ENCODE measurements around the gene POLDIP3. TPM values are rescaled to one million over a fixed set of nuclear protein-coding genes. Genes with fewer than 3 reads are reported as not detected.
"Not testable (repeated sequence)": the region's sequence is repeated elsewhere in the genome, so short reads cannot be mapped to it uniquely, and the experiment has no call there.

POLDIP3 gene
- total RNA-seq, 1 donor from 2014 or later: 77.5 TPM

DNA sequence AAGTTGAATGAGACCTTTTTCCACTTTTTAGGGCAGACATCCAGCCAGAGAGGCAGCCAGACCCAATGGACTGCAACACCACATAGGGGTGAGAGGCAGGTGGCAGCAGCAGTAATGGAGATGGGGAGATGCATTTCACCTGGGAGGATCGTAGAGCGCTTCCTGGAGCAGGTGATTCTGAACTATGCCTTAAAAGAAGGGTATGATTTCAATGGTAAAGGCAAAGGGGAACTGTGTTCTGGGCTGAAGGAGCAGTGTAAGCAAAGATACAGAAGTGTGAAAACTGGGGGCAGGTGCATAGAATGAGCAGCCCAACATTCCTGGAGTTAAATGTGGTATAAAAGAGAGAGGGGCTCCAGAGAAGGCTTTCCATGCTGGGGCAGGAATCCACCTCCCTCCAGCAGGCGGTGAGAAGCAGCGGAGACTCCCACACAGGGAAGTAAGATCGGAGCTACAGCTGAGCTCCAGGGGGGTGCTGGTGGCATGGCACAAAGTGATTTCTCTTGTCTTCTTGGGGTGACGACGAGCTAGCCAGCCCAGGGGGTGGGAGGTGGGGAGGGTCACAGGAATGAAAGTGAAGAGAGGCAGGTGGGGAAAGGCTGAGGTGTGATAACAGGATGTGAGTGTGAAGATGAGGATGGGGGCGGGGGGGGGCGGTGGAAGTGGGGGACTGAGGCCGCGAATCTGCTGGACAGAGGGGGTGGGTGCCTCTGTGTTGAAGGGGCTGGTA is 65.2 kb downstream of the POLDIP3 start:
- Mint-ChIP-seq H3K27ac (peak overlapping the region; percentile 73), H3K4me3 (no peak overlapping the region), H3K9me3 (no peaks in the 10 kb centered on the region), H3K36me3 (ENCODE audit: low read depth) (peaks cover 1% of the 10 kb centered on the region), H3K27me3 (no peaks in the 10 kb centered on the region), H3K4me1 (peaks cover 54% of the 10 kb centered on the region)
- intact Hi-C loops (cut with micrococcal nuclease): loop anchor here (5.0 kb wide), 1 partner anchor 107 kb away; no protein-coding TSS in a partner anchor
- TF ChIP-seq, protein P1, sequence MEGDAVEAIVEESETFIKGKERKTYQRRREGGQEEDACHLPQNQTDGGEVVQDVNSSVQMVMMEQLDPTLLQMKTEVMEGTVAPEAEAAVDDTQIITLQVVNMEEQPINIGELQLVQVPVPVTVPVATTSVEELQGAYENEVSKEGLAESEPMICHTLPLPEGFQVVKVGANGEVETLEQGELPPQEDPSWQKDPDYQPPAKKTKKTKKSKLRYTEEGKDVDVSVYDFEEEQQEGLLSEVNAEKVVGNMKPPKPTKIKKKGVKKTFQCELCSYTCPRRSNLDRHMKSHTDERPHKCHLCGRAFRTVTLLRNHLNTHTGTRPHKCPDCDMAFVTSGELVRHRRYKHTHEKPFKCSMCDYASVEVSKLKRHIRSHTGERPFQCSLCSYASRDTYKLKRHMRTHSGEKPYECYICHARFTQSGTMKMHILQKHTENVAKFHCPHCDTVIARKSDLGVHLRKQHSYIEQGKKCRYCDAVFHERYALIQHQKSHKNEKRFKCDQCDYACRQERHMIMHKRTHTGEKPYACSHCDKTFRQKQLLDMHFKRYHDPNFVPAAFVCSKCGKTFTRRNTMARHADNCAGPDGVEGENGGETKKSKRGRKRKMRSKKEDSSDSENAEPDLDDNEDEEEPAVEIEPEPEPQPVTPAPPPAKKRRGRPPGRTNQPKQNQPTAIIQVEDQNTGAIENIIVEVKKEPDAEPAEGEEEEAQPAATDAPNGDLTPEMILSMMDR (IDR thresholded peaks at IDR 0.05): no peak
- ATAC-seq (ENCODE audit: low read depth) (no peak), DNase-seq (no peak)
- ChIA-PET POLR2A (interaction anchor here (0.6 to 4.0 kb wide), 10 partner anchors 8 to 385 kb away, joined by 3 to 28 read pairs (median 5); partner anchors contain the start of gene POLDIP3), CTCF (interaction anchor here (1.1 to 1.5 kb wide), 3 partner anchors 9 to 19 kb away, joined by 3 to 6 read pairs (median 3); no protein-coding TSS in a partner anchor)

DNA sequence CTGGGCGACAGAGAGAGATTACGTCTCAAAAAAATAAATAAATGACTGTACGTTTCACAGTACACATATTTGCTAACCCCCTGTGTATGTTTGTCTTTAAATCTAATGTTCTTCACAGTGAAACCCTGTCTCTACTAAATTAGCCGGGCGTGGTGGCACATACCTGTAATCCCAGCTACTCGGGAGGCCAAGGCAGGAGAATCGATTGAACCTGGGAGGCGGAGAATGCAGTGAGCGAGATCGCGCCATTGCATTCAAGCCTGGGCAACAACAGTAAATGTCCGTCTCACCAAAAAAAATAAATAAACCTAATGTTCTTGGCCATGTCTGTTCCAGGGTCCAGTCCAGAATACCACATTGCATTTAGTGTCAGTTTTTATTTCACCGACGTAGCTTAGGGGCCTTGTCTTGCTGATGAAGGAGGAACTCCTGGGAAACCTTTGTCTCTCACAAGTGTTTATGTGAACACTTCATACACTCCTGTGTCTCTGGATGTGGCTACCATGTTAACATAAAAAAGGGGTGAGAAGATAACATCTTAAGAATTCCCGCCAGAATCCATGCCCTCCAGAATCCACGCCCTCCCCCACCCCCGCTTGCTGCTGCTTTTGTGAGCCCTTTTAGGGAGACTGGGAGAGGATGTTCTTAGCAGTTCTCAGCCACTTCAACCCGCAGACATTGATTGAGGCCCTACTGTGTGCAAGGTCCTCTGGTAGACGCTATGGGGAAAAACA is 65.9 kb downstream of the POLDIP3 start:
- Mint-ChIP-seq H3K27me3 (no peaks in the 10 kb centered on the region), H3K4me1 (peaks cover 48% of the 10 kb centered on the region), H3K36me3 (ENCODE audit: low read depth) (peaks cover 1% of the 10 kb centered on the region), H3K4me3 (no peak overlapping the region), H3K9me3 (no peaks in the 10 kb centered on the region), H3K27ac (peak overlapping the region; percentile 73)
- intact Hi-C loops (cut with micrococcal nuclease): no loop called here
- TF ChIP-seq, protein P1 (IDR thresholded peaks at IDR 0.05): no peak
- DNase-seq (no peak), ATAC-seq (ENCODE audit: low read depth) (no peak)
- POLR2A ChIA-PET: interaction anchor here (0.7 to 4.0 kb wide), 6 partner anchors 9 to 99 kb away, joined by 3 to 28 read pairs (median 4); no protein-coding TSS in a partner anchor
- CTCF ChIA-PET: no interaction called here

- intact Hi-C loops (cut with micrococcal nuclease); H3K9me3 Mint-ChIP-seq; ATAC-seq (ENCODE audit: low read depth); H3K36me3 Mint-ChIP-seq (ENCODE audit: low read depth); DNase-seq; H3K27ac Mint-ChIP-seq; H3K27me3 Mint-ChIP-seq; CTCF ChIA-PET; H3K4me3 Mint-ChIP-seq: not testable (repeated sequence)
- H3K4me1 Mint-ChIP-seq: peaks cover 43% of the 10 kb centered on the region
- POLR2A ChIA-PET: interaction anchor here (0.9 to 1.2 kb wide), 3 partner anchors 9 to 21 kb away, joined by 3 to 4 read pairs (median 4); no protein-coding TSS in a partner anchor
Observed at GRCh38 chr22:42548126-42548525, 66.6 kb downstream of the POLDIP3 start.

DNA sequence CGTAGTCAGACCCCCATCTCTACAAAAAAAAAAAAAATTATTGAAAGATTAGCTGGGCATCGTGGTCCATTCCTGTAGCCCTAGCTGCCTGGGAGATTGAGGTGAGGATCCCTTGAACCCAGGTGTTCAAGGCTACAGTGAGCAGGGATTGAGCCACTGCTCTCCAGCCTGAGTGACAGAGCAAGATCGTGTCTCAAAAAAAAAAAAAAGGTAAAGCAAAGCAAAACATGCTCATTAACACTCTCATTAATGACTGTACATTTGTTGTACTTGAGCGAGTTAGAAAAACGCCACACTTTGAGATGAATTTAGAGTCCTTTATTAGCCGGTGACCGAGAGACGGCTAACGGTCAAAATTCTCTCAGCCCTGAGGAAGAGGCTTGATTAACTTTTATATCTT is 67.1 kb downstream of the POLDIP3 start:
- intact Hi-C loops (cut with micrococcal nuclease): no loop called here
- H3K36me3 Mint-ChIP-seq (ENCODE audit: low read depth): peaks cover 1% of the 10 kb centered on the region
- ATAC-seq (ENCODE audit: low read depth) (no peak), DNase-seq (no peak)
- CTCF ChIA-PET: interaction anchor here (0.6 kb wide), 1 partner anchor 14 kb away, joined by 3 read pairs; no protein-coding TSS in a partner anchor
- TF ChIP-seq, protein P1 (IDR thresholded peaks at IDR 0.05): no peak
- no peaks in the 10 kb centered on the region for H3K9me3 Mint-ChIP-seq
- H3K27ac Mint-ChIP-seq: peak overlapping the region; percentile 6
- H3K27me3 Mint-ChIP-seq: no peaks in the 10 kb centered on the region
- no peak overlapping the region for H3K4me3 Mint-ChIP-seq
- peaks cover 39% of the 10 kb centered on the region for H3K4me1 Mint-ChIP-seq
- POLR2A ChIA-PET: interaction anchor here (0.7 kb wide), 1 partner anchor 10 kb away, joined by 6 read pairs; no protein-coding TSS in a partner anchor

DNA sequence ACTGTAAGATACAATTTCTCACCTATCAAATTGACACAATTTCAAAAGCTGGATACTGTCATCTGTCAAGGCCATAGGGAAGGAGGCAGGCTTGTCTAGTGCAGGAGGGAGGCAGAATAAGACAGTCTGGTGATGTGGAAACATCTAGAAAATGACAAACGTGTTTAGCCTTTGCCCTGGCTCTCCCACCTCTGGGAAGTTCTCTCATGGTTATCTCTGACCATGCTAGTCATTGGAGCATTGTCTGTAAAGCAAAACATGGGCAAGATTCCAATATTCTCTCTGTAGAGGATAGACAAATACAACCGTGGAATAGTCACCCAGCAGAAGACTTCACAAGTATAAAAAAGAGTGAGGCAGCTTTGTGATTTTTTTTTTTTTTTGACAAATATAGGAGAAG is 70.0 kb downstream of the POLDIP3 start:
- no peaks in the 10 kb centered on the region for H3K36me3 Mint-ChIP-seq (ENCODE audit: low read depth)
- POLR2A ChIA-PET: interaction anchor here (0.6 to 2.6 kb wide), 4 partner anchors 11 to 452 kb away, joined by 3 to 11 read pairs (median 6); partner anchors contain the start of gene POLDIP3
- H3K4me3 Mint-ChIP-seq: no peak overlapping the region
- no peaks in the 10 kb centered on the region for H3K27me3 Mint-ChIP-seq
- H3K27ac Mint-ChIP-seq: no peak overlapping the region
- CTCF ChIA-PET: no interaction called here
- peaks cover 18% of the 10 kb centered on the region for H3K4me1 Mint-ChIP-seq
- DNase-seq: no peak
- TF ChIP-seq, protein P1 (IDR thresholded peaks at IDR 0.05): no peak
- no peaks in the 10 kb centered on the region for H3K9me3 Mint-ChIP-seq
- no peak for ATAC-seq (ENCODE audit: low read depth)
- intact Hi-C loops (cut with micrococcal nuclease): no loop called here

DNA sequence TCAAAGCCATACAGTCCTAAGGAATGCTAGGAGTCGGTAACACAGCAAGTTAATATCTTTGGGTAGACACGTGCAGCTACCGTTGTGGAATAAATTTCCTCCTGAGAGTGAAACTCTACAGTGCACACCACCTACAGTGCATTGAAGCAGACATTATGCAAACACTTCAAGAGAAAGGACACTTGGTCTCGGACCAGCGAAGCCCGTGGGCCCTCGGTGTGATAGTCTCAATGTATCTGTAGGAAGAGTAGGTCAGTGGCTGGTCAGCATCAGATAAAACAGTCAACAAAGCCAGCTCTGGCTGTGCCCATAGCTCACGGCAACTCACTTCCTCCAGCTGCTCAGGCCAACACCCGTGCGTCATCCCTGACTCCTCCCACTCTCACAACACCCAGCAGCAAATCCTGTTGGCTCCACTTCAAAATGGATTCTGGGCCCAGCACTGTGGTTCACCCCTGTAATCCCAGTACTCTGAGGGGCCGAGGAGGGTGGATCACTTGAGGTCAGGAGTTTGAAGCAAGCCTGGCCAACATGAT is 75.4 kb downstream of the POLDIP3 start:
- H3K27ac Mint-ChIP-seq: peak overlapping the region; percentile 97
- ChIA-PET POLR2A (interaction anchor here (0.6 to 1.4 kb wide), 9 partner anchors 9 to 607 kb away, joined by 3 to 9 read pairs (median 4); partner anchors contain the start of gene POLDIP3), CTCF (interaction anchor here (1.0 to 1.4 kb wide), 2 partner anchors 11 to 13 kb away, joined by 3 to 6 read pairs; no protein-coding TSS in a partner anchor)
- H3K4me3 Mint-ChIP-seq: peak overlapping the region; percentile 70
- not testable (repeated sequence) for H3K36me3 Mint-ChIP-seq (ENCODE audit: low read depth); H3K9me3 Mint-ChIP-seq; H3K27me3 Mint-ChIP-seq
- DNase-seq: peak; percentile 42
- peaks cover 54% of the 10 kb centered on the region for H3K4me1 Mint-ChIP-seq
- peak; percentile 61 for ATAC-seq (ENCODE audit: low read depth)
- intact Hi-C loops (cut with micrococcal nuclease): loop anchor here (10.0 kb wide), 1 partner anchor 325 kb away; no protein-coding TSS in a partner anchor

DNA sequence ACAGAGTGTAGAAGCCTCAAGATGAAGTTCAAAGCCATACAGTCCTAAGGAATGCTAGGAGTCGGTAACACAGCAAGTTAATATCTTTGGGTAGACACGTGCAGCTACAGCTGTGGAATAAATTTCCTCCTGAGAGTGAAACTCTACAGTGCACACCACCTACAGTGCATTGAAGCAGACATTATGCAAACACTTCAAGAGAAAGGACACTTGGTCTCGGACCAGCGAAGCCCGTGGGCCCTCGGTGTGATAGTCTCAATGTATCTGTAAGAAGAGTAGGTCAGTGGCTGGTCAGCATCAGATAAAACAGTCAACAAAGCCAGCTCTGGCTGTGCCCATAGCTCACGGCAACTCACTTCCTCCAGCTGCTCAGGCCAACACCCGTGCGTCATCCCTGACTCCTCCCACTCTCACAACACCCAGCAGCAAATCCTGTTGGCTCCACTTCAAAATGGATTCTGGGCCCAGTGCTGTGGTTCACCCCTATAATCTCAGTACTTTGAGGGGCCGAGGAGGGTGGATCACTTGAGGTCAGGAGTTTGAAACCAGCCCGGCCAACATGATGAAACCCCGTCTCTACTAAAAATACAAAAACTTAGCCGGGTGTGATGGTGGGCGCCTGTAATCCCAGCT is 77.4 kb downstream of the POLDIP3 start:
- Mint-ChIP-seq H3K4me1 (peaks cover 72% of the 10 kb centered on the region), H3K27ac (peak overlapping the region; percentile 97), H3K4me3 (peak overlapping the region; percentile 67)
- not testable (repeated sequence) for H3K27me3 Mint-ChIP-seq; H3K36me3 Mint-ChIP-seq (ENCODE audit: low read depth); H3K9me3 Mint-ChIP-seq
- DNase-seq: peak; percentile 45
- intact Hi-C loops (cut with micrococcal nuclease): loop anchor here (1.0 to 10.0 kb wide), 2 partner anchors 14 to 327 kb away; no protein-coding TSS in a partner anchor
- peak; percentile 60 for ATAC-seq (ENCODE audit: low read depth)
- ChIA-PET CTCF (interaction anchor here (1.0 to 1.5 kb wide), 3 partner anchors 15 to 31 kb away, joined by 3 to 5 read pairs (median 5); no protein-coding TSS in a partner anchor), POLR2A (interaction anchor here (1.0 to 2.3 kb wide), 6 partner anchors 11 to 85 kb away, joined by 3 to 28 read pairs (median 5); partner anchors contain the start of genes POLDIP3 and SERHL2)
